Renal pelvis (tissue), 4 donors: Measurements from ENCODE around the gene DNER. TPM values are rescaled to one million over a fixed set of nuclear protein-coding genes. Genes with fewer than 3 reads are reported as not detected.
"Not testable (repeated sequence)": the region's sequence is repeated elsewhere in the genome, so short reads cannot be mapped to it uniquely, and the experiment has no call there.

ENCODE experiments used
- DNase-seq: peaks from one replicate; pipeline ENCODE4 v3.0.0-alpha.2; 2013
- polyA plus RNA-seq, 3 donors: library from polyadenylated mRNA; unstranded; fragments of 120-200 nt; gene quantifications; one replicate each; pipeline ENCODE4 v1.2.1, GENCODE V29; 2013; ENCODE audit not compliant: insufficient read length in 3 of 3

The DNER gene
- polyA plus RNA-seq, 3 donors, result 56.5 to 61.6 (median 58.5) TPM

DNA sequence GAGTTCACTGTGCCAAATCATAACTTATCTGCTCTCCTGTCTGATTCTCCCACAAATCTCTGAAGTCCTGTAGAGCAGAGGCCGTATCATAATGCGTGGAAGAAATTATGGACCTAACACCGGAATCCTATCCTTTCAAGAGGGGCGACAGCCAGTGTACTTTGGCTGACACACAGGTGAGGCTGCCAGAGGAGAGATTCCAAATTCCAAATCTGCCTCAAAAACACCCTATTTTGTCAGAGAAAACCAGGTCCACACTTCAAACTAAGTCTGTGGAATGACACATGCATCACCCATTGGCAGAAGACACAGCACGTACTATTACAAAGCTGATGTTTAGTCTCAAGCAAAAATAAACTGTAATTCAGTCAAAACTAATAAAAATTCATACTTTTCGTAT lies 304.1 kb downstream of the DNER start:
- no peak for DNase-seq

DNA sequence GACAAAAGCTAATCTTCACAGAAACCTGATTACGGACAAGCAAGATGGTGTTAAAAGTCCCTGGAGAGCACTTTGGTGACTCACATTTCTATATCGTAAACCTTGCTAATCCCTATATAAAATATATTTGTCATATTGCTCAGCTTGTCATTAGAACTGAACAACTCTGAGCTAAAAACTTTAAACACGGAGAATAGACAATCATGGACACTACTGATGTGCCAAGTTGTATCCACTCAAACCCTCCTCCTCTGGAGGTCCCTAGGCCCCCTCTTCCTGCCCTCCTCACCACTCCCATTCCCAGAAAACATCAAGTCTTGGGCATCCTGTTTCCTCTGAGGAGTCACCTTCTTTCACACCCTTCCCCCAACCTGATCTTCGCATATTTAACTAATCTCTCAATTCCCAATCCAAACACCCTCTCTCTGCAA lies 304.6 kb downstream of the DNER start:
- no peak for DNase-seq

- DNase-seq, result no peak
Observed at GRCh38 chr2:229408962-229409361, 305.4 kb downstream of the DNER start.

DNA sequence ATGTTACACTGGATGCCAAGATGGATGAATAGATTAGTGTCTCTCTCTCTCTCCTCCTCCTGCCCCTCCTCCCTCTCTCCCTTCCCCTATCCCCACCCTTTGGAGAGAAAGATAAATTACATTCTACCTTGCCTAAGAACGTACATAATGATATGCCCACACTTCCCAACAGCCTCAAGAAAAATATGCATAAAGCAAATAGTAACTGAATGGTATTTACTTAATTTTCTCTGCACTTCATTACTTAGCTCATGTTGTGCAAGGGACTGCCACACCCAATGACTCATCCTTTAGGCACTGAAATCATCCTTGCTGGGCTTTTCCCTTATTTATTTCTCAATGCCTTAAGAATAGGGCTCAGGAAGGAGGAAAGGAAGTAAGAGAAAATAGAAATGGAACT lies 306.0 kb downstream of the DNER start:
- no peak for DNase-seq

- no peak for DNase-seq
Observed at GRCh38 chr2:229407170-229407569, 307.2 kb downstream of the DNER start.

DNA sequence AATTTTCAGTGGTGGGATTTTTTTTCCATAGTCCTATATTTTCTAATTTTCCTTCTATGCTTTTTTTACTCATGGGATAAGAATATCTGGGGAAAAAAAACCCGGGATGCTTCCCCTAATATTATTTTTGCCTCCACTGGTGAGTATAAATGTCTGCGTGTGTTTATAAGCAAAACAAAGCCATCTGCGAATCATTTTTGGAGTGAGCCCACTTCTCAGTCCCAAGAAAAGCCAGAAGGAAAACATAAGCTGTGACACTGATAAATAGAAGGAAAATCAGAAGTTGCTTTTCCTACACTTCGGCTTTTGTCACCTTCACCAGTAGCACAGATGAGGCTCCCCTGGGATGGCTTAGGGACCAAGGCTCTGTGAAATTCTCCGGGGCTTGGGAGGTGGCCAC lies 308.6 kb downstream of the DNER start:
- DNase-seq, result no peak

DNA sequence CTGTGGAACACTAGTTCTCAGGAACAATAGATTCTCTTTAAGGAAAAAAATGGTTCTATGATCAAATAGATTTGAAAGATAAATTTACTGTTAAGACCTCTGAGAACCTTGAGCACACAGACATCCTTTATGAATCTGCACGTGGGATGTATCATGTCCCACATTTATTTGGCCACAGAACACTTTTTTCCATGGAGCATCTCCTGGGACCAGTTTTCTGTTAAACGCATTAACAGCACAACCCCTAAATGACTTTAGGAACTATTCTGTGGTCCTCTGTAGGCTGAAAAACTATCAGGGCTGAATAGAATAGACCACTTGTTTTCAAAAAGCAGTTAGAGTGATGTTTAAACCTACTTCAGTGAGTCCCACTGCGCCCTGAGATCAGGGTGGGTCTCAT lies 311.1 kb downstream of the DNER start:
- DNase-seq, result no peak

DNA sequence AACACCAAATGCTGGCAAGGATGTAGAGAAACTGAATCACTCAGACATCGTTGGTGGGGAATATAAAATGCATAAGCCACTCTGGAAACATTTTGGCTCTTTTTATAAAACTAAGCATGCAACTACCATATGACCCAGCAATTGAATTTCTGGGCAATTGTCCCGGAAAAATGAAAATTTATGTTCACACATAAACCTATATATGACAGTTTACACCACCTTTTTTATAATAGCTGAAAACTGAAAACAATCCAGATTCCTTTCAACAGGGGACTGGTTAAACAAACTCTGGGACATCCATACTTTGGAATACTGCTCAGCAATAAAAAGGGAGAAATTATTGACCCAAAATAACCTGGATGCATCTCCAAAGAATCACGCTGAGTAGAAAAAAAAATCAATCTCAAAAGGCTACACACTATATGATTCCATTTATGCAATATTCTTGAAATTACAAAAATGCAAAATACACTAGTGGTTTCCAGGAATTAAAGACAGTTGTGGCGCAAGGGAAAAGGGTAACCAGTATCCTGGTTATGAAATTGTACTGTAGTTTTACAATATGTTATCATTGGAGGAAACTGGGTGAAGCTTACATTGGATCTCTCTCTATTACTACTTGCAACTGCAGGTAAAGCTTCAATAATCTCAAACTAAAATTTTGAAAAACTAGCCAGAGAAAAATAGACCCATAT lies 313.0 kb downstream of the DNER start:
- no peak for DNase-seq

DNA sequence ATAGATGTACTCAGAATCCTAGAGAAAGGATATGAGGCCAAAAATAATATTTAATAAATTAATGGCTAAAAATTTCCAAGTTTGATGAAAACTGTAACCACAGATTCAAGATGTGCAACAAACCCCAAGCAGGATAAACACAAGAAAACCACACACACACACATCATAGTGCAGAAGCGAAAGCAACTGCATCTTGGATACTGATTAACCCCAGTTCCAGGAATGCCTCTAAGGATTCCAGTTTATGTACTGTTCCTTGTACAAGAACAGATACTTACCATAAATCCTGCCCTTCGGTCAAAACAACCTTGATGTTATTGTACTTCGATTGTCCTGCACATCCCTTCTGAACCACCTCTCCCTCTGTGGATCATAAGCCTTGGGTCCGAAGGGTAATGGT lies 320.4 kb downstream of the DNER start:
- DNase-seq, result no peak

GRCh38 chr2:229392196-229392595 lies 322.2 kb downstream of the DNER start:
- no peak for DNase-seq

DNA sequence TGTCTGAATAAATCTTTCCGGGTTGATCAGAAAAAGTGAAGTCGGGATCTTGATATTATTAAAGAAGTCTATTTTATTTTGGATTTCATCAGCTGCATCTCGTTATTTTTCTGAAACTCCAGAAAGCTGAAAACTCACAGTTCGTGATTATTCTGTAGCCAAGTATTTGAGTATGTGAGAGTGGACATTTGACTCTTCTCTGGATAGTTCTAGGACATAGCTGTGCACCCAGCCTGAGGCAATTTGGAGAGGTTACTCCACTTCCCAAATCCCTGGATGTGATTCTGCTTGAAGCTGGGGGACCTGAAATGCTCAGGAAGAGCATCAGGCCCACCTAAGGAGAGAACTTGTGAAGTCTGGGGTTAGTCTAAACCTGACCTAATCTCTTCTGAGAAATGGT lies 325.6 kb downstream of the DNER start:
- DNase-seq, result no peak

- DNase-seq, result no peak
Observed at GRCh38 chr2:229387866-229388265, 326.5 kb downstream of the DNER start.

GRCh38 chr2:229380101-229380625 lies 334.2 kb downstream of the DNER start:
- DNase-seq, result no peak

DNA sequence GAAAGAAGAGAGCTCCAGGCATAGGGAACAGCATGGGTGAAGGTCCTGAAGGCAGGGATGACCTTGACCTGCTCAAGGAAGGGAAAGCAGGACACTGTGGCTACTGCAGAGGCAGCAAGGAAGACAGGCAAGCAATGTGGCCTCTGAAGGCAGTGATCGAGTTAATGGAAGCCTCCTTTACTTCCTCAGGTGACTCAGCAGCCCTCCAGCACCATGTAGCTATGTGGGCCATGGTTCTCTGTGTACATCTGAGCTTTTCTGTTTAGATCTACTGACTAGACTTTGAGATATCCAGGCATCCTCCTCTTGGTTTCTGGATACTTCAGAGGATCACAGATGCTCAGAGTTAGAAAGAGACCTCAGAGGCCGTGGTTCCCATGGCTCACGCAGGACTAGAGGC lies 336.0 kb downstream of the DNER start:
- no peak for DNase-seq

GRCh38 chr2:229376866-229377265 lies 337.5 kb downstream of the DNER start:
- DNase-seq, result no peak

DNA sequence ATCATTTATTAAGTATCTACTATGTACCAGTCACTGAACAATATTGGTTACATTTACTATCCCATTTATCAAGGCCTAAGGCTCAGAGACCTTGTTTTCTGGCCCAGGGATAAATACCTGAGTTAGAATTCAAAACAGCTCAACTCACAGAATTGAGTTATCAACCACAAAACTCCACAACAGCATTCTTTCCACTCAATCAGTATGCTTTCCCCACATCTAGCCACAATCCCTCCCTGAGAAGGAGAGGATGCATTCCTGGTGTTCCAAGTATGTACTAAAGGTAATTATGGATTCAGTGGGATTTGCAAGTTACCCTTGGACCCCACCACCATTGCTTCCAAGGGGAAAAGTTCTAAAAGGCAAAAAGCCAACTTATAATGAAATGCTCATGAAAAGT lies 339.1 kb downstream of the DNER start:
- no peak for DNase-seq

DNA sequence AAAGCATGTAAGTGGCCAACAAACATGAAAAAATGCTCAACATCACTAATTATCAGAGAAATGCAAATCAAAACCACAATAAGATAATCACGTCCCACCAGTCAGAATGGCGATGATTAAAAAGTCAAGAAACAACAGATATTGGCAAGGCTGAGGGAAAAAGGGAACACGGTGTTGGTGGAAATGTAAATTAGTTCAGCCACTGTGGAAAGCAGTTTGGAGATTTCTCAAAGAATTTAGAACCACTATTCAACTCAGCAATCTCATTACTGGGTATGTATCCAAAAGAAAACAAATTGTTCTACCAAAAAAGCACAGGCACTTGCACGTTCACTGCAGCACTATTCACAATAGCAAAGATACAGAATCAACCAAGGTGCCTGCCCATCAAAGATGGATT lies 341.0 kb downstream of the DNER start:
- not testable (repeated sequence) for DNase-seq

GRCh38 chr2:229372207-229372606 lies 342.1 kb downstream of the DNER start:
- DNase-seq, result no peak

DNA sequence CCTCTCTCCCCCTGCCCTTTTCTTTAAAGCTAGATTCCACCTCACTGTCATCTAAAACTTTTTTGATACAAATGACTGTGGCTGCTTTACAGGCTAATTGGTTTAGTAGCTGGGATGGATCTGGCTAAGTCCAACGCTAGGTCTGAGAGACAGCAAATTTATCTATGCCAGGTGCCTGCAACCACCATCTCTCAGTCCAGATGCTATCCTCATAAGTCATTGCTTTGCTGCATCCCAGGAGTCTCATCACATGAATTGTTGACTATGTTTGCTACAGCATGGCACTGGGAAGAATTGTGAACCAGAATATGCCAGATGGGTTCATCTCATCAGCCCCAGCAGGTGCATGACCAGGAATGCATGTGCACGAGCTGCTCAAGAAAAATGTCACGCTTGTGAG lies 343.3 kb downstream of the DNER start:
- DNase-seq, result no peak

GRCh38 chr2:229370509-229370908 lies 343.8 kb downstream of the DNER start:
- DNase-seq, result no peak

DNA sequence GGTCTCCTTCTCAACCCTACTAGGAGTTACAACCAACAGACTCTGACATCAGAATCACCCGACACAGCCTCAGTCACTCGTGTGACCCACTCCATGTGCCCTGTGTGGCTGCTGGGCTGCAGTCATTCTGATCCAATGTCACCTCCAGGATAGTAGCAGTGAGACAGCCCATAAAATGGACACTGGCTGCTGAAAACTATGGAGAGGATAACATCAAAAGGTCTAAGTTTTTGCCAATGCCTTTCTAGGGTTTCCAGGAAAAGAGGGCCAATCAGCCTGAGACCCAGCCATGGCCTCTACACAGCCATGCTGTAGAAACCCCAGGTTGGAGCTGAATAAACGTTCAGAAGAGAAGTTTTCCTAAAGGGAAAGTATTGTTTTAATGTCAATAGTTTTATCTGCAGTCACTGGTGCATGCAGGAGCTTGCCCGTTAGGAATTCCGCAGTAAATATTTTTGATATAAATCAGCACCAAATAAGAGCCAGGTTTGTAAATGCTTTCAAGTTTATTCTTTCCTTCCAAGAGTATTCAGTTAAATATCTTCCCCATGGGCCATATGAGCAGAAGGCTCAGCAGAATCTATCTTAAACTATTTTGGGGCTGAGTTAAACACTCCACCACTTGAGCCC lies 351.1 kb downstream of the DNER start:
- DNase-seq, result no peak

- no peak for DNase-seq
Observed at GRCh38 chr2:229350883-229351282, 363.5 kb downstream of the DNER start.

DNA sequence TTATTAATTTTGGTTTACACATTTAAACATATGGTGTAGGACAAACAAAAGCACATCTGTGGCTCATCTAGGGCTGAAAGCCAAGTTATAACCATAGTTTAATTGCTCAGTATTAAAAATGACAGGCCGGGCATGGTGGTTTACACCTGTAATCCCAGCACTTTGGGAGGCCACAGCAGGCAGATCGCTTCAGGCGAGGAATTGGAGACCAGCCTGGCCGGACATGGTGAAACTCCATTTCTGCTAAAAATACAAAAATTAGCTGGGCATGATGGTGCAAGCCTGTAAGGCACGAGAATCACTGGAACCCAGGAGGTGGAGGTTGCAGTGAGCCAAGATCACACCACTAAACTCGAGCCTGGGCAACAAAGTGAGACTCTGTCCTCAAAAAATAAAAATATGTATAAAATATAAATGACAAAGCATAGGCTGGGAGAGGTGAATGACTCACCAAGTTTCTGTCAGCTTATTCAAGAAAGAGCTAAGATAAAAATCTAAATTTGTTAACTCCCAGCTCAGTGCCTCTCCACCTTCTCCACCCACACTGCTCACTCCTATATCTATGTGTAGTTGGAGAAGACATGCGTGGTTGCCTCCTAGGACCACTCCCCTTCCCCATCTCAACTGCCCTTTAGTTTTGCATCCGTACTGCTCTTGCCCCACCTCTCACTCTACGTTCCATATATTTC lies 364.1 kb downstream of the DNER start:
- DNase-seq, result no peak
